Smooth muscle cell (in vitro differentiated cells): ENCODE results near the gene REXO4. TPM values are rescaled to one million over a fixed set of nuclear protein-coding genes. Genes with fewer than 3 reads are reported as not detected.
A peak's percentile ranks its signal among the peaks of the same experiment; 100 is the strongest.

Experiments
- DNase-seq: peaks from one replicate; lab custom pipeline; 2025; ENCODE audit not compliant: unreplicated experiment; lab: John Stamatoyannopoulos, UW
- H2AFZ ChIP-seq: fragments of 200-600 bp; sonication (generic); 2 replicates; pipeline ENCODE4 v1.6.0; 2016; ENCODE audit warnings: antibody characterized with exemption, low read depth, mild to moderate bottlenecking
- H3F3A ChIP-seq: fragments of 200-600 bp; sonication (generic); 2 replicates; pipeline ENCODE4 v1.6.0; 2017; ENCODE audit warnings: antibody characterized with exemption, low read depth
- H3K27ac ChIP-seq: fragments of 200-600 bp; sonication (generic); 2 replicates; pipeline ENCODE4 v1.5.1; 2016; ENCODE audit warnings: low read depth, mild to moderate bottlenecking
- H3K27me3 ChIP-seq: fragments of 200-600 bp; sonication (generic); 2 replicates; pipeline ENCODE4 v1.6.1; 2016; ENCODE audit warnings: low read depth, mild to moderate bottlenecking
- H3K36me3 ChIP-seq: fragments of 200-600 bp; sonication (generic); 2 replicates; pipeline ENCODE4 v1.5.1; 2016; ENCODE audit warnings: low read depth
- H3K4me1 ChIP-seq: fragments of 200-600 bp; sonication (generic); 2 replicates; pipeline ENCODE4 v1.5.1; 2016; ENCODE audit warnings: low read depth
- H3K4me2 ChIP-seq: fragments of 200-600 bp; sonication (generic); 2 replicates; pipeline ENCODE4 v1.6.0; 2016; ENCODE audit warnings: mild to moderate bottlenecking
- H3K4me3 ChIP-seq: fragments of 200-600 bp; sonication (generic); 2 replicates; pipeline ENCODE4 v1.5.1; 2016; ENCODE audit warnings: mild to moderate bottlenecking
- H3K79me2 ChIP-seq: fragments of 200-600 bp; sonication (generic); 2 replicates; pipeline ENCODE4 v1.6.0; 2016; ENCODE audit warnings: low read depth, mild to moderate bottlenecking
- H3K9ac ChIP-seq: fragments of 200-600 bp; sonication (generic); 2 replicates; pipeline ENCODE4 v1.6.0; 2016; ENCODE audit warnings: low read depth
- H3K9me3 ChIP-seq: fragments of 200-600 bp; sonication (generic); replicated peaks from 2 replicates; pipeline ENCODE4 v1.5.1; 2016; ENCODE audit warnings: low read depth
- H4K20me1 ChIP-seq: fragments of 200-600 bp; sonication (generic); 2 replicates; pipeline ENCODE4 v1.6.0; 2016; ENCODE audit warnings: low read depth
- whole genome bisulfite sequencing: methylation state at CpG from one replicate; pipeline ENCODE4 v1.1.7; 2016; ENCODE audit warnings: low lambda C conversion rate; 5-methylcytosine and 5-hydroxymethylcytosine counted together
- polyA plus RNA-seq: library from polyadenylated mRNA; unstranded; fragments of >200 nt; fragmentation: Nextera tagmentation; extraction: Ambion mirVana; gene quantifications from 2 replicates; pipeline ENCODE4 v1.2.1, GENCODE V29; 2016
- total RNA-seq: library from RNA; depleted of rRNA; stranded (reverse); fragments of >200 nt; gene quantifications from 2 replicates; pipeline ENCODE4 v1.2.3, GENCODE V29; 2014
- TF ChIP-seq, protein P1 (sequence below): fragments of 200-600 bp; sonication (generic); IDR thresholded peaks from 2 replicates; pipeline ENCODE4 v1.5.1; 2017; ENCODE audit warnings: borderline replicate concordance, mild to moderate bottlenecking, antibody characterized with exemption; ENCODE audit not compliant: insufficient read depth, poor library complexity, severe bottlenecking

Gene REXO4
- total and polyA plus RNA-seq, 2 experiments from 2014 or later, result 11.5 to 18.5 TPM

DNA sequence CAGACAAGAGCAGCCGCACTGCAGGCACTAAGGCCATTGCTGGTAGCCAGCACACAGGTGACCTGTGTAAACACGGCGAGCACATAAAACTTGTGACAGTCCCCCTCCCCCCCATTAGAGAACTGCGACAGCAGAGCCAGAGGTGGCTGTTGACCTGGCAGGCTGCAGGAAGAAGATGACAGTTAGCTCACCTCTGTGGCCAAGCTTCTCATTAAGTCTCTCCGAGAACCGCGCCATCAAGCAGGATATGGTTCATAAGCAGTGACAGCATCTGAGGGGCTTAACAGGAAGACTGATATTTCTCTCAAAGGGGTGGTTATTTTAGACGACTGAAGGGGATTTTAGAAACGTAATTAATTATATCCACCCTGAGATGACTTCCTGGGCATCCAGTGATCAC is 47.1 kb downstream of the REXO4 start:
- Histone ChIP-seq H3K36me3 (peaks cover 6% of the 10 kb centered on the region), H3K4me1 (peaks cover 14% of the 10 kb centered on the region)

GRCh38 chr9:133369933-133370332 is 47.9 kb downstream of the REXO4 start:
- H3K4me1 ChIP-seq, result peaks cover 14% of the 10 kb centered on the region
- no peak overlapping the region for H3K9ac ChIP-seq
- TF ChIP-seq, protein P1, sequence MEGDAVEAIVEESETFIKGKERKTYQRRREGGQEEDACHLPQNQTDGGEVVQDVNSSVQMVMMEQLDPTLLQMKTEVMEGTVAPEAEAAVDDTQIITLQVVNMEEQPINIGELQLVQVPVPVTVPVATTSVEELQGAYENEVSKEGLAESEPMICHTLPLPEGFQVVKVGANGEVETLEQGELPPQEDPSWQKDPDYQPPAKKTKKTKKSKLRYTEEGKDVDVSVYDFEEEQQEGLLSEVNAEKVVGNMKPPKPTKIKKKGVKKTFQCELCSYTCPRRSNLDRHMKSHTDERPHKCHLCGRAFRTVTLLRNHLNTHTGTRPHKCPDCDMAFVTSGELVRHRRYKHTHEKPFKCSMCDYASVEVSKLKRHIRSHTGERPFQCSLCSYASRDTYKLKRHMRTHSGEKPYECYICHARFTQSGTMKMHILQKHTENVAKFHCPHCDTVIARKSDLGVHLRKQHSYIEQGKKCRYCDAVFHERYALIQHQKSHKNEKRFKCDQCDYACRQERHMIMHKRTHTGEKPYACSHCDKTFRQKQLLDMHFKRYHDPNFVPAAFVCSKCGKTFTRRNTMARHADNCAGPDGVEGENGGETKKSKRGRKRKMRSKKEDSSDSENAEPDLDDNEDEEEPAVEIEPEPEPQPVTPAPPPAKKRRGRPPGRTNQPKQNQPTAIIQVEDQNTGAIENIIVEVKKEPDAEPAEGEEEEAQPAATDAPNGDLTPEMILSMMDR, result no peak
- WGBS, result 87% methylated on average over 7 of the region's 7 CpGs
- H4K20me1 ChIP-seq, result peaks cover 100% of the 10 kb centered on the region
- H3K27me3 ChIP-seq, result no peaks in the 10 kb centered on the region
- peaks cover 32% of the 10 kb centered on the region for H3F3A ChIP-seq
- no peak overlapping the region for H3K4me2 ChIP-seq
- no peaks in the 10 kb centered on the region for H3K9me3 ChIP-seq
- no peak overlapping the region for H3K27ac ChIP-seq
- H3K4me3 ChIP-seq, result no peak overlapping the region
- peaks cover 100% of the 10 kb centered on the region for H3K79me2 ChIP-seq
- DNase-seq, result no peak
- H2AFZ ChIP-seq, result no peak overlapping the region
- peaks cover 13% of the 10 kb centered on the region for H3K36me3 ChIP-seq

More for the DNA sequence above, 47.1 kb downstream of the REXO4 start:
- Histone ChIP-seq H3K9me3 (no peaks in the 10 kb centered on the region), H3K9ac (no peak overlapping the region), H3K27ac (peak overlapping the region; percentile 64), H4K20me1 (peaks cover 97% of the 10 kb centered on the region), H2AFZ (no peak overlapping the region), H3K4me2 (peak overlapping the region; percentile 90), H3F3A (peaks cover 24% of the 10 kb centered on the region), H3K79me2 (peaks cover 100% of the 10 kb centered on the region), H3K27me3 (no peaks in the 10 kb centered on the region), H3K4me3 (no peak overlapping the region)
- DNase-seq, result no peak
- 91% methylated on average over 9 of the region's 9 CpGs for WGBS
- TF ChIP-seq, protein P1, result no peak

GRCh38 chr9:133369422-133369821 is 48.4 kb downstream of the REXO4 start:
- Histone ChIP-seq H3K27me3 (no peaks in the 10 kb centered on the region), H3K4me1 (peaks cover 12% of the 10 kb centered on the region), H3K4me3 (no peak overlapping the region), H3K79me2 (peaks cover 95% of the 10 kb centered on the region), H2AFZ (no peak overlapping the region), H3K36me3 (peaks cover 13% of the 10 kb centered on the region), H3K9ac (no peak overlapping the region), H3F3A (peaks cover 36% of the 10 kb centered on the region), H3K27ac (no peak overlapping the region), H3K9me3 (no peaks in the 10 kb centered on the region), H3K4me2 (no peak overlapping the region), H4K20me1 (peaks cover 100% of the 10 kb centered on the region)
- DNase-seq, result no peak
- WGBS, result 94% methylated on average over 6 of the region's 6 CpGs
- TF ChIP-seq, protein P1, result no peak

GRCh38 chr9:133368249-133368881 is 49.4 kb downstream of the REXO4 start:
- no peak for DNase-seq
- Histone ChIP-seq H3K9me3 (no peaks in the 10 kb centered on the region), H3K4me2 (no peak overlapping the region), H2AFZ (no peak overlapping the region), H3K79me2 (peaks cover 87% of the 10 kb centered on the region), H3K27ac (no peak overlapping the region), H3F3A (peaks cover 32% of the 10 kb centered on the region), H3K36me3 (peaks cover 13% of the 10 kb centered on the region), H3K9ac (no peak overlapping the region), H3K4me3 (no peak overlapping the region), H3K27me3 (no peaks in the 10 kb centered on the region), H4K20me1 (peaks cover 100% of the 10 kb centered on the region), H3K4me1 (peaks cover 7% of the 10 kb centered on the region)
- 87% methylated on average over 18 of the region's 18 CpGs for WGBS
- TF ChIP-seq, protein P1, result no peak
